GM21576 (cell line): Measurements from ENCODE around the gene ANGEL1.
A peak's percentile ranks its signal among the peaks of the same experiment; 100 is the strongest.

Experiments
- ATAC-seq: cut with Tn5 transposase; IDR thresholded peaks from one replicate; pipeline ENCODE4 v1.9.1; 2021; ENCODE audit warnings: mild to moderate bottlenecking, moderate library complexity; ENCODE audit not compliant: unreplicated experiment

The ANGEL1 gene

GRCh38 chr14:76826122-76826521 is 13.4 kb upstream of the ANGEL1 start, which contains the start of gene LRRC74A:
Gene LRRC74A, plus strand, starts transcription at chr14:76826408. Its CDS starts 290 bp downstream, at chr14:76826698.
- no peak for ATAC-seq

- ATAC-seq, result no peak
These were observed 8.0 kb upstream of the ANGEL1 start for GRCh38 chr14:76820700-76821099.

- ATAC-seq, result no peak
These were observed 2.3 kb upstream of the ANGEL1 start for GRCh38 chr14:76814726-76815645.

- peak; percentile 12 for ATAC-seq
These were observed 625 bp downstream of the ANGEL1 start for GRCh38 chr14:76812093-76812421.

GRCh38 chr14:76811561-76811960 is 1.1 kb downstream of the ANGEL1 start:
- no peak for ATAC-seq

- no peak for ATAC-seq
These were observed 1.7 kb downstream of the ANGEL1 start for GRCh38 chr14:76810953-76811400.

- ATAC-seq, result no peak
These were observed 2.2 kb downstream of the ANGEL1 start for GRCh38 chr14:76810525-76810924.

GRCh38 chr14:76808990-76809389 is 3.7 kb downstream of the ANGEL1 start:
- no peak for ATAC-seq

- no peak for ATAC-seq
These were observed 4.7 kb downstream of the ANGEL1 start for GRCh38 chr14:76808011-76808410.

- no peak for ATAC-seq
These were observed 6.2 kb downstream of the ANGEL1 start for GRCh38 chr14:76806446-76806845.

GRCh38 chr14:76793956-76794355 is 18.7 kb downstream of the ANGEL1 start:
- no peak for ATAC-seq

GRCh38 chr14:76793324-76793723 is 19.4 kb downstream of the ANGEL1 start:
- no peak for ATAC-seq

- ATAC-seq, result no peak
These were observed 20.3 kb downstream of the ANGEL1 start for GRCh38 chr14:76792422-76792821.

GRCh38 chr14:76786601-76787000 is 26.1 kb downstream of the ANGEL1 start:
- no peak for ATAC-seq

GRCh38 chr14:76784881-76785280 is 27.8 kb downstream of the ANGEL1 start:
- ATAC-seq, result peak; percentile 78

GRCh38 chr14:76784266-76784874 is 28.3 kb downstream of the ANGEL1 start:
- ATAC-seq, result no peak

- ATAC-seq, result no peak
These were observed 29.7 kb downstream of the ANGEL1 start for GRCh38 chr14:76782885-76783566.

- no peak for ATAC-seq
These were observed 30.4 kb downstream of the ANGEL1 start for GRCh38 chr14:76782115-76782884.

GRCh38 chr14:76781648-76782051 is 31.0 kb downstream of the ANGEL1 start:
- no peak for ATAC-seq

GRCh38 chr14:76780875-76781647 is 31.6 kb downstream of the ANGEL1 start:
- ATAC-seq, result no peak
